ENCODE data around the gene PRSS56.

PRSS56 gene

DNA sequence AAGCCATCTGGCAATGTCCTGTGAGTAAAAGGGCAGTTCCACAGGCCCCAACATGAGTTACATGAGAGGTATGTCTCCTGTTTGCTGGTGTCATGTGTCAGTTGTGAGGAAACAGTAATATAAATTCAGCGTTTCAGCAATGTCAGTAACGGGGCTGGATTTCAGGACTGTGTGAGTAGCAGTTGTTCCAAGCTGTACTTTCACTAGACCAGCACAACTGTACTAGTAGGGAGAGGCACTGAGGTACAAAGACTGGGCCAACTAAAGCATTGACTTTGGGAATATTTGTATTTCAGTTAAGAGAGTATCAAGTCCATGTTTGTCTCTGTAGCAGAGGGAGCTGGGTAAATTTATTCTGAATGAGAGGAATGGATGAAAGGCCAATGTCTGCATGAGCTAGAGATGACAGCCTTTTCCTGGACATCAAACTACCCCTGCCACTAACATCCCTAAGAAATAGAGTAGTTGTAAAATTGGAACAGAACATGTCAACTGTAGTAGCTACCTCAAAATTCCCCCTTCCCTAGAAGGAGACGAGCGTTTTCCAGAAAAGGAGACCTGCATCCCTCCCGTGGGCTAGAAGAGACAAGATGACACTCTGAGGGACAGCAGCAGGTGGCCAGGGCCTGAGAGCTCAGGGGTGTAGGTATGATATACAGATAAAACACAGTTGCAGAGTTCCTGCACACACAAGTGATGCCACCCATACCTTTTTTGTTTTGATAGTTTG lies 54.7 kb downstream of the PRSS56 start:
- DNase-seq = no peak
